ENCODE measurements around the gene SNX24.

The SNX24 gene

GRCh38 chr5:123035360-123035917, 190.0 kb downstream of the SNX24 start:
- DNase-seq: peak; percentile 45

- no peak for DNase-seq
Observed at GRCh38 chr5:123035918-123036390, 190.5 kb downstream of the SNX24 start.

DNA sequence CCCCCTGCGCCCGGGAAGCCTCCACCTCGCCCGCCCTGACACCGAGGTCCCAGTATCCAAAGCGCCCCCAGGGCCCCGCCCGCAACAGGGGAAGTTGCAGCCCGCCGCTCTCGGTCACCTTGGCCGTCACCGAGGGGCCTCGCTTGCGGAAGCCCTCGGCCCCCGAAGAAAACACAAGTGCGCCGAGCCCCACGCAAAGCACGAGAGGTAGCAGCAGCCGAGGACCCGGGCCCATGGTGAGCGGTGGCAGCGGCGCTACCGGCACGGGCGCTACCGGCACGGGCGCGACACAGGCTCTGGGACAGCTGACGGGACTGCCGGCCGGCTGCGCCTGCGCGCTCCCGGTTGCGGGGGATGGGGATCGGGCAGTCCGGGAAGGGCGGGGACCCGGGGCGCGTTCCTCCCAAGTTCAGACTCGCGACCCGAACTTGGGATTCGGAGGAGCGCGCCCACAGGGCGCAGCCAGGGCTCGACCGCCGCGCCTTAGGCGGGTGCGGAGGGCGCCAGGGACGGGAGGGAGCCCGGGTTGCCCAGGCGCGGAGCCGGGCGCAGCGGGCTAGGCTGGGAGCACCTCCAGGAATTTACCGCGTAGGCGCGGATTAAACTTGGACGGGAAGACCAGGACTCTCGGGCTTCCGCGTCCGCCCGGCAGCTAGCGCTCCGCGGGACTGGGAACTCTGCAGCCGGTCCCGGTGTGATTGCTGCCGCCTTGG, 191.1 kb downstream of the SNX24 start, which contains the start of gene PPIC:
PPIC (minus strand) TSS at position 335 of the 713 bp plus-strand sequence; CDS start at position 235, 100 bp downstream.
- no peak for DNase-seq

DNA sequence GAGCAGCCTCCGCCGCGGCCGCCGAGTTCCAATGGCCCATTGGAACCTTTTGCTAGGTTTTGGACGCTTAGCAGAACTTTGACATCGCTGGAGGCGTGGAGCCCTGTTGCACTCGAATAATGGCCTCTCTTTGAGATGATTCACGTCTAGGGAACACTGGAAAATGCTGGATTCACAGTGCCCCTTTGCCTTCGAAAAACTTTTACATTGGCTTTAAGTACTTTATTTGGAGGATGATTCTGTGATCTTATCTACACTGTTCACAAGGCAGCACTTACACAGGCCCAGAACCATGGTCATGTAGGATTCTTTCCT, 191.6 kb downstream of the SNX24 start:
- no peak for DNase-seq

- no peak for DNase-seq
Observed at GRCh38 chr5:123039673-123040072, 194.3 kb downstream of the SNX24 start.

- DNase-seq: no peak
Observed at GRCh38 chr5:123044926-123045617, 199.7 kb downstream of the SNX24 start.

- no peak for DNase-seq
Observed at GRCh38 chr5:123046222-123046621, 200.8 kb downstream of the SNX24 start.

DNA sequence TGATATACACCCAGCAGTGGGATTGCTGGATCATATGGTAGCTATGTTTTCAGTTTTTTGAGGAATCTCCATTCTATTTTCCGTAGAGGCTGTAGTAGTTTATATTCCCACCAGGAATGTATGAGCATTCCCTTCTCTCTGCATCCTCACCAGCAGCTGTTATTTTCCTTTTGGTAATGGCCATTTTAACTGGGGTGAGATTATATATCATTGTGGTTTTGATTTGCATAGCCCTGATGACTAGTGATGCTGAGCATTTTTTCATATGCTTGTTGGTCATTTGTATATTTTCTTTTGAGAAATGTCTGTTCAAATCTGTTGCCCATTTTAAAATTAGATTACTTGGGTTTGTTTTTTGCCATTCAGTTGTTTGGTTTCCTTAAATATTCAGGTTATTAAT, 202.3 kb downstream of the SNX24 start:
- DNase-seq: no peak

DNA sequence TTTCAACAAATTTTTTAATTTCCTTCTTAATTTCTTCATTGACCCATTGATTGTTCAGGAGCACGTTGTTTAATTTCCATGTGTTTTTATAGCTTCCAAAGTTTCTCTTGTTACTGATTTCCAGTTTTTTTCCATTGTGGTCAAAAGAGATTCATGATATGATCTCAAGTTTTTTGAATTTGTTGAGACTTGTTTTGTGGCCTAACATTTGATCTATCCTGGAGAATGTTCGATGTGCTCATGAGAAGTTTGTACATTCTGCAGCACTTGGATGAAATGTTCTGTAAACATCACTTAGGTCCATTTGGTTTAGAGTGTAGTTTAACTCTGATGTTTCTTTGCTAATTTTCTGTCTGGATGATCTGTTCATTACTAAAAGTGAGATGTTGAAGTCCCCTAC, 205.8 kb downstream of the SNX24 start:
- DNase-seq: no peak
